Measurements from ENCODE around the gene ALG8. TPM values are rescaled to one million over a fixed set of nuclear protein-coding genes. Genes with fewer than 3 reads are reported as not detected.
"Not testable (repeated sequence)": the region's sequence is repeated elsewhere in the genome, so short reads cannot be mapped to it uniquely, and the experiment has no call there.

ALG8 gene
- total RNA-seq, 4 donors from 2014 or later, result 14.8 to 21.6 (median 15.8) TPM

DNA sequence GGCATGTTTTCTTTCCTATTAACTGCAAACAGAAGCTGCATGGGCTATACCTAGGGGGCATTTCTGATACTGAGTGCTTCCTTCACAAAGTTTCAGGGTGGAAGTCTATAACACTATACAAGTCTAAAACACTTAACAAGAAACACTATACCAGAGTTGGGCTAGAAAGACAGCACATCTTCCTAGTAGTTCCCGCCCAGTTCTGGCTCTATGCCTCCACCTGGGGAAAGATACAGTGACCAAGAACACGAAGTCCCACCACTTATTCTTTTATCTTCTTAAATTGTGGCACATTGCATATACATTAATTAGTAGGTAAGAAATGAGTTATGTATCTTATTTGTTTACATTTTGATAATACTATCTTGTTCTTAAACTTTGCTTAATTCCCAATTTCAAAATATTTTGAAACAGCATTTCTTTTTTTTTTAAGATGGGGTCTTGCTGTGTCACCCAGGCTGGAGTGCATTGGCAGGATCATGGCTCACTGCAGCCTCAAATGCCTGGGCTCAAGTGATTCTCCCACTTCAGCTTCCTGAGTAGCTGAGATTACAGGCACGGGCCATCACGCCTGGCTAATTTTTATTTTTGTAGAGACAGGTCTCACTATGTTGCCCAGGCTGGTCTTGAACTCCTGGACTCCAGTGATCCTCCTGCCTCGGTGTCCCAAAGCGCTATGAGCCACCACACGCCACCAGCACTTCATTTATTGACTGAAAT is 41.6 kb downstream of the ALG8 start:
- Histone ChIP-seq H3K27ac (no peak overlapping the region), H3K9me3 (no peaks in the 10 kb centered on the region), H3K4me3 (no peak overlapping the region), H3K36me3 (peaks cover 3 to 59% of the 10 kb centered on the region in 2 donors), H3K4me1 (no peaks in the 10 kb centered on the region), H3K27me3 (no peaks in the 10 kb centered on the region)
- TF ChIP-seq POLR2AphosphoS5 (IDR thresholded peaks at IDR 0.05) (no peak), POLR2A (IDR thresholded peaks at IDR 0.05) (no peak), EP300 (IDR thresholded peaks at IDR 0.05) (no peak)
- TF ChIP-seq, protein P1, sequence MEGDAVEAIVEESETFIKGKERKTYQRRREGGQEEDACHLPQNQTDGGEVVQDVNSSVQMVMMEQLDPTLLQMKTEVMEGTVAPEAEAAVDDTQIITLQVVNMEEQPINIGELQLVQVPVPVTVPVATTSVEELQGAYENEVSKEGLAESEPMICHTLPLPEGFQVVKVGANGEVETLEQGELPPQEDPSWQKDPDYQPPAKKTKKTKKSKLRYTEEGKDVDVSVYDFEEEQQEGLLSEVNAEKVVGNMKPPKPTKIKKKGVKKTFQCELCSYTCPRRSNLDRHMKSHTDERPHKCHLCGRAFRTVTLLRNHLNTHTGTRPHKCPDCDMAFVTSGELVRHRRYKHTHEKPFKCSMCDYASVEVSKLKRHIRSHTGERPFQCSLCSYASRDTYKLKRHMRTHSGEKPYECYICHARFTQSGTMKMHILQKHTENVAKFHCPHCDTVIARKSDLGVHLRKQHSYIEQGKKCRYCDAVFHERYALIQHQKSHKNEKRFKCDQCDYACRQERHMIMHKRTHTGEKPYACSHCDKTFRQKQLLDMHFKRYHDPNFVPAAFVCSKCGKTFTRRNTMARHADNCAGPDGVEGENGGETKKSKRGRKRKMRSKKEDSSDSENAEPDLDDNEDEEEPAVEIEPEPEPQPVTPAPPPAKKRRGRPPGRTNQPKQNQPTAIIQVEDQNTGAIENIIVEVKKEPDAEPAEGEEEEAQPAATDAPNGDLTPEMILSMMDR (IDR thresholded peaks at IDR 0.05), result no peak
- 75 to 85% methylated on average over 2 to 4 of the region's 7 CpGs for WGBS, 2 donors (ENCODE audit: low coverage in 1 of 2)
- no peak for ATAC-seq

DNA sequence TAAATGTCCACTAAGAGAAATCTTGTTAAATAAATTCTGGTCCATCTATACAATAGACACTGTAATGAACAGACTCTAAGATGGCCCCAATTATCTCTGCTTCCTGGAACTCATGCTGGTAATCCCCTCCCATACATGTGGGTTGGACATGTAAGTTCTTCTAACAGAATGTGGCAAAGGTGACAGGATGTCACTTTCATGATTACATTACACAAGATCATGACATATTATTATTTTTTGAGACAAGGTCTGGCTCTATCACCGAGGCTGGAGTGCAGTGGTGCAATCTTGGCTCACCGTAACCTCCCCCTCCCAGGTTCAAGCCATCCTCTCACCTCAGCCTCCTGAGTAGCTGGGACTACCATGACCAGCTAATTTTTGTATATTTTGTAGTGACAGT is 45.2 kb downstream of the ALG8 start:
- Histone ChIP-seq H3K4me3 (no peak overlapping the region), H3K27me3 (no peaks in the 10 kb centered on the region), H3K27ac (no peak overlapping the region), H3K4me1 (no peaks in the 10 kb centered on the region), H3K9me3 (no peaks in the 10 kb centered on the region), H3K36me3 (peaks cover 0 to 24% of the 10 kb centered on the region in 2 donors)
- no peak for ATAC-seq
- 81 to 88% methylated on average over 2 of the region's 2 CpGs for WGBS, 2 donors (ENCODE audit: low coverage in 1 of 2)
- TF ChIP-seq POLR2AphosphoS5 (IDR thresholded peaks at IDR 0.05) (no peak), POLR2A (IDR thresholded peaks at IDR 0.05) (no peak), EP300 (IDR thresholded peaks at IDR 0.05) (no peak)
- TF ChIP-seq, protein P1 (IDR thresholded peaks at IDR 0.05), result no peak

DNA sequence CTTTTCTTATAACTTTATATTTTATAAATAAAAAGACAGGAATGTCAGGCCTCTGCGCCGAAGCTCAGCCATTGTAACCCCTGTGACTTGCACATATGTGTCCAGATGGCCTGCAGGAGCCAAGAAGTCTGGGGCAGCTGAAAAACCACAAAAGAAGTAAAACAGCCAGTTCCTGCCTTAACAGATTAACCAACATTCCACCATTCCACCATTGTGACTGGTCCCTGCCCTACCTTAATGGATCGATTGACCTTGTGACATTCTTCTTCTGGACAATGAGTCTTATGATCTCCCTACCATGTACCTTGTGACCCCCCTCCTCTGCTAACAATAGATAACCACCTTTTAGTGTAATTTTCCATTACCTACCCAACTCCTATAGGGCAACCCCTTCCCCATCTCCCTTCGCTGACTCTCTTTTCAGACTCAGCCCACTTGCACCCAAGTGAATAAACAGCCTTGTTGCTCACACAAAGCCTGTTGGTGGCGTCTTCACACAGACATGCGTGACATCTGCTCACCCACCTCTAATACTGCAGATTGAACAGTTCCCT is 52.8 kb downstream of the ALG8 start:
- H3K4me1 ChIP-seq, H3K36me3 ChIP-seq, H3K27ac ChIP-seq, ATAC-seq, H3K4me3 ChIP-seq, H3K27me3 ChIP-seq, H3K9me3 ChIP-seq: not testable (repeated sequence)
- 77 to 92% methylated on average over 4 to 6 of the region's 6 CpGs for WGBS, 2 donors (ENCODE audit: low coverage in 1 of 2)

DNA sequence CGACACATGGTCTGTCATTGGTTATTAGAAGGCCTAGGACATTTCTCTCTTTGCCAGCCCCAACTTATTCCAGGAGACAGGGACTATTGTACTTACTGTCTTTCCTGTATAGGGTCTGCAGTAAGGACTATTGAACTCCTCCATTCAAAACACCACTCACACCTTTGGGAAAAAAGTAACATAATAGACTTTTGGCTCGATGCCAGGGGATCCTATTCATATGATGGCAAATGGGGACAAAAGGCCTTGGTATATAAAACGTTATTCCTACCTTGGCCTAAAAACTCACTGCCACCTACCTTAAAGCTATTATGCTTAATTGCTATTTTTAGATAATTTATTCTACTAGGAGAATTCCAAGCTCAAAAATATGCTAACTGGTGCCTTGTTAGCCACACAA is 53.5 kb downstream of the ALG8 start:
- 54 to 57% methylated on average over 3 of the region's 3 CpGs for WGBS, 2 donors (ENCODE audit: low coverage in 1 of 2)
- ATAC-seq, result no peak

DNA sequence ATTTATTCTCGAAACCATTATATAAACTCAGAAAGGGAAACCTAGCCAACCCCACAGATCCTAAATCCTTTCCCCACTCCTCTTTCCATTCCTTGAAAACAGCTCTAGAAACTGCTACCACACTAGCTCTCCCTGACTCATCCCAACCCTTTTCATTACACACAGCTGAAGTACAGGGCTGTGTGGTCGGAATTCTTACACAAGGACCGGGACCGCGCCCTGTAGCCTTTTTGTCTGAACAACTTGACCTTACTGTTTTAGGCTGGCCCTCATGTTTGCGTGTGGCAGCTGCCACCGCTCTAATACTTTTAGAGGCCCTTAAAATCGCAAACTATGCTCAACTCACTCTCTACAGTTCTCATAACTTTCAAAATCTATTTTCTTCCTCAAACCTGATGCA is 54.9 kb downstream of the ALG8 start:
- H3K27me3 ChIP-seq, H3K4me1 ChIP-seq, ATAC-seq, H3K9me3 ChIP-seq, H3K27ac ChIP-seq, H3K36me3 ChIP-seq, H3K4me3 ChIP-seq: not testable (repeated sequence)
- WGBS, 2 donors (ENCODE audit: low coverage in 1 of 2), result 80 to 93% methylated on average over 7 to 8 of the region's 8 CpGs

More for the DNA sequence above, 53.5 kb downstream of the ALG8 start:
- Histone ChIP-seq H3K9me3 (no peaks in the 10 kb centered on the region), H3K36me3 (no peaks in the 10 kb centered on the region), H3K4me1 (no peaks in the 10 kb centered on the region), H3K4me3 (no peak overlapping the region), H3K27me3 (no peaks in the 10 kb centered on the region), H3K27ac (no peak overlapping the region)
- no peak for TF ChIP-seq POLR2AphosphoS5 (IDR thresholded peaks at IDR 0.05)
- TF ChIP-seq EP300 (IDR thresholded peaks at IDR 0.05), result no peak
- TF ChIP-seq, protein P1 (IDR thresholded peaks at IDR 0.05), result no peak
- no peak for TF ChIP-seq POLR2A (IDR thresholded peaks at IDR 0.05)

DNA sequence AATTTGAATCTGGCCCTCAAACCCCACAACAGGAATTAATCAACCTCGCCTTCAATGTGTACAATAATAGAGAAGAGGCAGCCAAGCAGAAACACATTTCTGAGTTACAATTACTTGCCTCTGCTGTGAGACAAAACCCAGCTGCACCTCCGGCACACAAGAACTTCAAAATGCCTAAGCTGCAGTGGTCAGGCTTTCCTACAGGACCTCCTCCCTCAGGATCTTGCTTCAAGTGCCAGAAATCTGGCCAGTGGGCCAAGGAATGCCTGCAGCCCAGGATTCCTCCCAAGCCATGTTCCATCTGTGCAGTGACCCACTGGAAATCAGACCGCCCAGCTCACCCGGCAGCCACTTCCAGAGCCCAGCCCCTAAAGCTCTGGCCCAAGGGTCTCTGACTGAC is 56.4 kb downstream of the ALG8 start:
- TF ChIP-seq EP300 (IDR thresholded peaks at IDR 0.05) (no peak), POLR2AphosphoS5 (IDR thresholded peaks at IDR 0.05) (no peak), POLR2A (IDR thresholded peaks at IDR 0.05) (no peak)
- TF ChIP-seq, protein P1 (IDR thresholded peaks at IDR 0.05), result no peak

More for the DNA sequence above, 56.4 kb downstream of the ALG8 start:
- Histone ChIP-seq H3K27ac (no peak overlapping the region), H3K4me1 (peaks cover 4 to 16% (median 7%) of the 10 kb centered on the region in 3 donors), H3K36me3 (no peaks in the 10 kb centered on the region), H3K9me3 (no peaks in the 10 kb centered on the region), H3K4me3 (no peak overlapping the region), H3K27me3 (no peaks in the 10 kb centered on the region)
- 50 to 60% methylated on average over 2 of the region's 4 CpGs for WGBS, 2 donors (ENCODE audit: low coverage in 1 of 2)
- ATAC-seq, result no peak
